EL (cell line): Measurements from ENCODE around the gene PIRT.

Experiments used
- DNase-seq: peaks from one replicate; pipeline ENCODE4 v3.0.0-alpha.2; 2016

PIRT gene

GRCh38 chr17:10785295-10785694 is 52.6 kb downstream of the PIRT start:
- DNase-seq, result no peak

- DNase-seq, result no peak
Measured at GRCh38 chr17:10779609-10780008, 58.3 kb downstream of the PIRT start.

- no peak for DNase-seq
Measured at GRCh38 chr17:10777890-10778289, 60.0 kb downstream of the PIRT start.

- no peak for DNase-seq
Measured at GRCh38 chr17:10777131-10777807, 60.6 kb downstream of the PIRT start.

GRCh38 chr17:10776381-10776780 is 61.5 kb downstream of the PIRT start:
- DNase-seq, result no peak

GRCh38 chr17:10775740-10776356 is 62.0 kb downstream of the PIRT start:
- no peak for DNase-seq

- no peak for DNase-seq
Measured at GRCh38 chr17:10775058-10775457, 62.8 kb downstream of the PIRT start.

- no peak for DNase-seq
Measured at GRCh38 chr17:10773391-10773790, 64.5 kb downstream of the PIRT start.
